ENCODE results near the gene MYH7. TPM values are rescaled to one million over a fixed set of nuclear protein-coding genes. Genes with fewer than 3 reads are reported as not detected.
A peak's percentile ranks its signal among the peaks of the same experiment; 100 is the strongest.

MYH7 gene
- polyA plus RNA-seq, 4 donors, result 0.37 to 8.6 (median 2.6) TPM

GRCh38 chr14:23375527-23376251 lies 59.8 kb downstream of the MYH7 start:
- Histone ChIP-seq H3K27me3 (ENCODE audit: control insufficient read depth in 3 of 3, insufficient read depth in 3 of 3, low read length in 3 of 3) (peaks cover 0 to 4% (median 0%) of the 10 kb centered on the region in 3 donors), H3K4me1 (ENCODE audit: control insufficient read depth in 3 of 3, insufficient read depth in 2 of 3, low read depth in 1 of 3, low read length in 2 of 3) (peaks cover 0 to 3% (median under 1%) of the 10 kb centered on the region in 3 donors), H3K36me3 (ENCODE audit: control insufficient read depth in 3 of 3, insufficient read depth in 2 of 3, low read depth in 1 of 3, low read length in 3 of 3) (no peaks in the 10 kb centered on the region), H3K27ac (ENCODE audit: low read depth in 1 of 3, low read length in 2 of 3) (no peak overlapping the region), H3K9me3 (ENCODE audit: control insufficient read depth in 2 of 2, insufficient read depth in 1 of 2, low read depth in 1 of 2, low read length in 1 of 2) (no peaks in the 10 kb centered on the region), H3K4me3 (ENCODE audit: low read depth in 1 of 3, low read length in 3 of 3) (no peak overlapping the region)
- FAIRE-seq (no peak), DNase-seq (no peak)
- 84 to 89% (median 89%) methylated on average over 21 of the region's 21 CpGs for WGBS, 3 donors

GRCh38 chr14:23373041-23373440 lies 62.4 kb downstream of the MYH7 start:
- H3K9me3 ChIP-seq (ENCODE audit: control insufficient read depth in 2 of 2, insufficient read depth in 1 of 2, low read depth in 1 of 2, low read length in 1 of 2), result no peaks in the 10 kb centered on the region
- H3K27me3 ChIP-seq (ENCODE audit: control insufficient read depth in 3 of 3, insufficient read depth in 3 of 3, low read length in 3 of 3), result peaks cover 0 to 4% (median 0%) of the 10 kb centered on the region in 3 donors
- H3K27ac ChIP-seq (ENCODE audit: low read depth in 1 of 3, low read length in 2 of 3), result no peak overlapping the region
- FAIRE-seq (no peak), DNase-seq (no peak)
- no peaks in the 10 kb centered on the region for H3K4me1 ChIP-seq (ENCODE audit: control insufficient read depth in 3 of 3, insufficient read depth in 2 of 3, low read depth in 1 of 3, low read length in 2 of 3)
- WGBS, 3 donors, result 78 to 94% (median 85%) methylated on average over 3 of the region's 3 CpGs
- H3K36me3 ChIP-seq (ENCODE audit: control insufficient read depth in 3 of 3, insufficient read depth in 2 of 3, low read depth in 1 of 3, low read length in 3 of 3), result no peaks in the 10 kb centered on the region
- no peak overlapping the region for H3K4me3 ChIP-seq (ENCODE audit: low read depth in 1 of 3, low read length in 3 of 3)

GRCh38 chr14:23372509-23372908 lies 63.0 kb downstream of the MYH7 start, which contains the start of gene IL25:
IL25 (plus strand) TSS chr14:23372809.
- H3K4me3 ChIP-seq (ENCODE audit: low read depth in 1 of 3, low read length in 3 of 3), result no peak within 1 kb of the TSS
- FAIRE-seq (no peak), DNase-seq (no peak)
- WGBS, 3 donors, result 59 to 90% (median 75%) methylated on average over 2 of the region's 2 CpGs
- peaks cover 0 to 4% (median 1%) of the 10 kb centered on the region in 3 donors for H3K27me3 ChIP-seq (ENCODE audit: control insufficient read depth in 3 of 3, insufficient read depth in 3 of 3, low read length in 3 of 3)
- no peaks in the 10 kb centered on the region for H3K9me3 ChIP-seq (ENCODE audit: control insufficient read depth in 2 of 2, insufficient read depth in 1 of 2, low read depth in 1 of 2, low read length in 1 of 2)
- no peak within 1 kb of the TSS for H3K27ac ChIP-seq (ENCODE audit: low read depth in 1 of 3, low read length in 2 of 3)
- no peaks in the 10 kb centered on the region for H3K4me1 ChIP-seq (ENCODE audit: control insufficient read depth in 3 of 3, insufficient read depth in 2 of 3, low read depth in 1 of 3, low read length in 2 of 3)
- H3K36me3 ChIP-seq (ENCODE audit: control insufficient read depth in 3 of 3, insufficient read depth in 2 of 3, low read depth in 1 of 3, low read length in 3 of 3), result no peaks in the 10 kb centered on the region

- no peaks in the 10 kb centered on the region for H3K36me3 ChIP-seq (ENCODE audit: control insufficient read depth in 3 of 3, insufficient read depth in 2 of 3, low read depth in 1 of 3, low read length in 3 of 3)
- H3K4me3 ChIP-seq (ENCODE audit: low read depth in 1 of 3, low read length in 3 of 3), result no peak overlapping the region
- H3K4me1 ChIP-seq (ENCODE audit: control insufficient read depth in 3 of 3, insufficient read depth in 2 of 3, low read depth in 1 of 3, low read length in 2 of 3), result peaks cover 0 to under 1% (median 0%) of the 10 kb centered on the region in 3 donors
- 84 to 100% (median 100%) methylated on average over 1 of the region's 1 CpG for WGBS, 3 donors
- H3K9me3 ChIP-seq (ENCODE audit: control insufficient read depth in 2 of 2, insufficient read depth in 1 of 2, low read depth in 1 of 2, low read length in 1 of 2), result no peaks in the 10 kb centered on the region
- peaks cover 0 to 3% (median 1%) of the 10 kb centered on the region in 3 donors for H3K27me3 ChIP-seq (ENCODE audit: control insufficient read depth in 3 of 3, insufficient read depth in 3 of 3, low read length in 3 of 3)
- DNase-seq (no peak), FAIRE-seq (no peak)
- no peak overlapping the region for H3K27ac ChIP-seq (ENCODE audit: low read depth in 1 of 3, low read length in 2 of 3)
Measured at GRCh38 chr14:23371865-23372264, 63.6 kb downstream of the MYH7 start.

- H3K27ac ChIP-seq (ENCODE audit: low read depth in 1 of 3, low read length in 2 of 3), result no peak overlapping the region
- FAIRE-seq, result no peak
Measured at GRCh38 chr14:23370221-23370620, 65.2 kb downstream of the MYH7 start.

GRCh38 chr14:23366426-23366921 lies 69.0 kb downstream of the MYH7 start:
- peak overlapping the region in 1 of 3 donors; percentile 56 for H3K4me3 ChIP-seq (ENCODE audit: low read depth in 1 of 3, low read length in 3 of 3)
- FAIRE-seq (no peak), DNase-seq (peak in 1 of 2 donors; percentile 76)
- peaks cover 6 to 16% (median 6%) of the 10 kb centered on the region in 3 donors for H3K27me3 ChIP-seq (ENCODE audit: control insufficient read depth in 3 of 3, insufficient read depth in 3 of 3, low read length in 3 of 3)
- peak overlapping the region in 2 of 3 donors; percentile 66 to 89 for H3K27ac ChIP-seq (ENCODE audit: low read depth in 1 of 3, low read length in 2 of 3)
- H3K9me3 ChIP-seq (ENCODE audit: control insufficient read depth in 2 of 2, insufficient read depth in 1 of 2, low read depth in 1 of 2, low read length in 1 of 2), result no peaks in the 10 kb centered on the region
- peaks cover 0 to 11% (median 3%) of the 10 kb centered on the region in 3 donors for H3K4me1 ChIP-seq (ENCODE audit: control insufficient read depth in 3 of 3, insufficient read depth in 2 of 3, low read depth in 1 of 3, low read length in 2 of 3)
- 31 to 61% (median 39%) methylated on average over 27 to 34 of the region's 34 CpGs for WGBS, 3 donors
- peaks cover 0 to 3% (median 0%) of the 10 kb centered on the region in 3 donors for H3K36me3 ChIP-seq (ENCODE audit: control insufficient read depth in 3 of 3, insufficient read depth in 2 of 3, low read depth in 1 of 3, low read length in 3 of 3)

More at GRCh38 chr14:23370221-23370620, 65.2 kb downstream of the MYH7 start:
- DNase-seq, result no peak
- H3K36me3 ChIP-seq (ENCODE audit: control insufficient read depth in 3 of 3, insufficient read depth in 2 of 3, low read depth in 1 of 3, low read length in 3 of 3), result no peaks in the 10 kb centered on the region
- peaks cover 0 to 5% (median 3%) of the 10 kb centered on the region in 3 donors for H3K4me1 ChIP-seq (ENCODE audit: control insufficient read depth in 3 of 3, insufficient read depth in 2 of 3, low read depth in 1 of 3, low read length in 2 of 3)
- H3K4me3 ChIP-seq (ENCODE audit: low read depth in 1 of 3, low read length in 3 of 3), result no peak overlapping the region
- H3K27me3 ChIP-seq (ENCODE audit: control insufficient read depth in 3 of 3, insufficient read depth in 3 of 3, low read length in 3 of 3), result peaks cover 0 to 14% (median 3%) of the 10 kb centered on the region in 3 donors
- no peaks in the 10 kb centered on the region for H3K9me3 ChIP-seq (ENCODE audit: control insufficient read depth in 2 of 2, insufficient read depth in 1 of 2, low read depth in 1 of 2, low read length in 1 of 2)
- WGBS, 3 donors, result 36 to 63% (median 55%) methylated on average over 1 of the region's 1 CpG

GRCh38 chr14:23365732-23366425 lies 69.6 kb downstream of the MYH7 start:
- FAIRE-seq (no peak), DNase-seq (peak in 1 of 2 donors; percentile 80)
- peaks cover 6 to 16% (median 6%) of the 10 kb centered on the region in 3 donors for H3K27me3 ChIP-seq (ENCODE audit: control insufficient read depth in 3 of 3, insufficient read depth in 3 of 3, low read length in 3 of 3)
- peak overlapping the region in 2 of 3 donors; percentile 16 to 56 for H3K4me3 ChIP-seq (ENCODE audit: low read depth in 1 of 3, low read length in 3 of 3)
- no peaks in the 10 kb centered on the region for H3K9me3 ChIP-seq (ENCODE audit: control insufficient read depth in 2 of 2, insufficient read depth in 1 of 2, low read depth in 1 of 2, low read length in 1 of 2)
- H3K36me3 ChIP-seq (ENCODE audit: control insufficient read depth in 3 of 3, insufficient read depth in 2 of 3, low read depth in 1 of 3, low read length in 3 of 3), result peaks cover 0 to 3% (median 0%) of the 10 kb centered on the region in 3 donors
- H3K27ac ChIP-seq (ENCODE audit: low read depth in 1 of 3, low read length in 2 of 3), result peak overlapping the region; percentile 51 to 89 (median 71)
- H3K4me1 ChIP-seq (ENCODE audit: control insufficient read depth in 3 of 3, insufficient read depth in 2 of 3, low read depth in 1 of 3, low read length in 2 of 3), result peaks cover 0 to 11% (median 3%) of the 10 kb centered on the region in 3 donors
- WGBS, 3 donors, result 3 to 9% (median 3%) methylated on average over 32 to 51 of the region's 51 CpGs

- no peak for FAIRE-seq
- Histone ChIP-seq H3K9me3 (ENCODE audit: control insufficient read depth in 2 of 2, insufficient read depth in 1 of 2, low read depth in 1 of 2, low read length in 1 of 2) (no peaks in the 10 kb centered on the region), H3K36me3 (ENCODE audit: control insufficient read depth in 3 of 3, insufficient read depth in 2 of 3, low read depth in 1 of 3, low read length in 3 of 3) (peaks cover 0 to 8% (median 0%) of the 10 kb centered on the region in 3 donors), H3K27ac (ENCODE audit: low read depth in 1 of 3, low read length in 2 of 3) (peak within 1 kb of the TSS; percentile 51 to 89 (median 86)), H3K27me3 (ENCODE audit: control insufficient read depth in 3 of 3, insufficient read depth in 3 of 3, low read length in 3 of 3) (peaks cover 6 to 16% (median 6%) of the 10 kb centered on the region in 3 donors), H3K4me1 (ENCODE audit: control insufficient read depth in 3 of 3, insufficient read depth in 2 of 3, low read depth in 1 of 3, low read length in 2 of 3) (peaks cover 0 to 11% (median 3%) of the 10 kb centered on the region in 3 donors), H3K4me3 (ENCODE audit: low read depth in 1 of 3, low read length in 3 of 3) (peak within 1 kb of the TSS in 2 of 3 donors; percentile 16 to 56)
- DNase-seq, result peak in 1 of 2 donors; percentile 73
- 3 to 11% (median 5%) methylated on average over 31 to 74 of the region's 74 CpGs for WGBS, 3 donors
Measured at GRCh38 chr14:23365036-23365731, 70.3 kb downstream of the MYH7 start, which contains the start of gene EFS. EFS (minus strand) TSS chr14:23365172; CDS start chr14:23365025, 147 bp downstream.

All from small intestine (tissue), 7 donors.